Mucosa of rectum (tissue), 2 donors: ENCODE results near the gene SEPHS1.

Experiments
- H3K27ac ChIP-seq, 2 donors: one replicate each; pipeline ENCODE4 v1.7.0; 2013; ENCODE audit warnings: inconsistent platforms in 2 of 2, low read depth in 2 of 2, low read length in 2 of 2
- H3K27me3 ChIP-seq, 2 donors: one replicate each; pipeline ENCODE4 v1.7.0; 2013; ENCODE audit warnings: low read length in 2 of 2; ENCODE audit not compliant: control insufficient read depth in 2 of 2, insufficient read depth in 2 of 2
- H3K36me3 ChIP-seq, 2 donors: one replicate each; pipeline ENCODE4 v1.7.0; 2013; ENCODE audit warnings: low read length in 2 of 2; ENCODE audit not compliant: control insufficient read depth in 2 of 2, insufficient read depth in 2 of 2
- H3K4me1 ChIP-seq, 2 donors: one replicate each; pipeline ENCODE4 v1.7.0; 2013; ENCODE audit warnings: low read length in 2 of 2, mild to moderate bottlenecking in 1 of 2; ENCODE audit not compliant: control insufficient read depth in 2 of 2, insufficient read depth in 2 of 2
- H3K4me3 ChIP-seq, 2 donors: one replicate each; pipeline ENCODE4 v1.7.0; 2013; ENCODE audit warnings: low read length in 2 of 2
- H3K9ac ChIP-seq, 2 donors: one replicate each; pipeline ENCODE4 v1.7.0; 2013; ENCODE audit warnings: low read length in 2 of 2, low read depth in 1 of 2, mild to moderate bottlenecking in 1 of 2
- H3K9me3 ChIP-seq, 2 donors: one replicate each; pipeline ENCODE4 v1.7.0; 2013; ENCODE audit warnings: low read length in 2 of 2; ENCODE audit not compliant: control insufficient read depth in 2 of 2
- donor health status: healthy.
- donor health status: Normal muscosa, but diverticular disease.

SEPHS1 gene

DNA sequence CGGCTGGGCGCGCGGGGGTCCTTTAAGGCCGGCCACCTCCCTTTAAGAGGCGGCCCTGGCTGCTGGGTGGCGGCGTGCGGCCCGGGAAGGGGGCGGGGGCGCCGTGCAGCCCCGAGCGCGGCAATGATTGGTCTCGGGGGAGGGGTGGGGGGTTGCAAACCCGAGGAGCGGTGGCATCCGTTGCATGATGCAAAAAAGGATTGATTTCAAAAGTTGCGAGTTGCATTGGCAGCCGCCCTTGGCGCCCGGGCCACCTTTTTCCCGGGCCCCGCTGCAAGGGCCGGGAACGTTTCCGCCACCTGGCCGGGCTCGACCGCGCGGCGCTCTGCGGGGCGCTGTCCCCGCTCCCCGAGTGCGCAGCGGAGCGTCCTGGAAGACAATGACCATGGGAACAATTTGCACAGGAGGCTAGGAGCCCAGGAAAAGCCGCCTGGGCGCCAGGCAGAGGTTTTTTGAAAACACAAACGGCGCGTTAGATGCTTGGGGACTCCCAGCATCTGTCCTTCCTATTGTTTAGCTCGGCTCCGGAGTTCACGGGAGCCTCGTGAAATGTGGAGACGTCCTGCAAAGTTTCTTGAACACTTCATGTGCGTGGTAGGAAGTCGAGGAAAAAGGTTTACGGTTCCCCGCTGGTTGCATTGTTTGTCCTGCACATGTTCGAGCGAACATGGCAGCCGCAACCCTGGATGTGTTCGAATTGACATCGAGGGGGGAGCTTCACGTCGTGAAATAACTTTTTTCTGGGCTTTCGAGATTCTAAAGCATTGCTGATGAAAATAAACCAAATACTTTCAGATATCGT is at the start of gene SEPHS1:
SEPHS1 (minus strand) TSS at position 78 of the 802 bp plus-strand sequence. CDS start 3,343 bp downstream, outside the sequence.
- Histone ChIP-seq H3K27ac (peak within 1 kb of the TSS; percentile 88), H3K4me3 (peak within 1 kb of the TSS; percentile 77 to 89), H3K9me3 (no peaks in the 10 kb centered on the region), H3K36me3 (no peaks in the 10 kb centered on the region), H3K27me3 (peaks cover 0 to 3% of the 10 kb centered on the region in 2 donors), H3K4me1 (peaks cover 16 to 22% of the 10 kb centered on the region in 2 donors), H3K9ac (peak within 1 kb of the TSS; percentile 79 to 87)

DNA sequence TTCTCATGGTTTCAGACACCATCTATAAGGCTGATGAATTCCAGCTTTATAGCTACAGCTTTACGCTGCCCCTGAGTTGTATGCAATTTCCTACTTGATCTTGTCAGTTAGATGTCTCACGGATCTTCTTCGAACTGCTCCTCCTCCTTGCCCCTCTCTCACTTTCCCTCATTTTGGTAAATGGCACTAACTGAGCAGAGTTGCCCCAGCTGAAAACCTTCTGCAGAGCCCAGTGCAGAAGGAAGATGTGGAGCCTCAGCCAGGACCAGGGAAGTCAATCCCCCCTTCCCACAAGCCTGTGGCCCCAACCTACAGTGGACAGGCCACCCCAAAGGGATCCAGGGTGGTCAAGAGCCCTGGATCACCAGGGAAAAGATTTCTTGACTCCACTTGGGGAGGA is 49.0 kb upstream of the SEPHS1 start:
- Histone ChIP-seq H3K4me3 (no peak overlapping the region), H3K36me3 (no peaks in the 10 kb centered on the region), H3K27ac (no peak overlapping the region), H3K4me1 (no peaks in the 10 kb centered on the region), H3K9ac (no peak overlapping the region), H3K9me3 (no peaks in the 10 kb centered on the region), H3K27me3 (no peaks in the 10 kb centered on the region)

- no peak overlapping the region for H3K27ac ChIP-seq
- H3K4me1 ChIP-seq, result no peaks in the 10 kb centered on the region
- H3K9ac ChIP-seq, result no peak overlapping the region
- no peaks in the 10 kb centered on the region for H3K36me3 ChIP-seq
- no peak overlapping the region for H3K4me3 ChIP-seq
- H3K27me3 ChIP-seq, result no peaks in the 10 kb centered on the region
- H3K9me3 ChIP-seq, result no peaks in the 10 kb centered on the region
Observed at GRCh38 chr10:13396369-13396768, 48.3 kb upstream of the SEPHS1 start.

DNA sequence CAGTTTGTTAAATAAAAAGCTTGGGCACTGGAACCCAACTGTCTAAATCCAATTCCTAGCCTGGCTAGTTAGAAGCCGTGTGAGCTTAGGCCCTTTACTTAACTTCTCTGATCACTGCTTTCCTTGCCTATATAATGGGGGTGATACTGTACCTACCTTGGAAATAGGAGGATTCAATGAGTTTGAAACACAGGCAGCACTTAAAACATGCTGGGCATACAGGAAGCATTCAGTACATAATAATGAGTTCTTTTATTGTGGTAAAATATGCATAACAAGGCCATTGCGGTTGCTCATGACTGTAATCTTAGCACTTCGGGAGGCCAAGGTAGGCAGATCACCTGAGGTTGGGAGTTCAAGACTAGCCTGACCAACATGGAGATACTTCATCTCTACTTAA is 47.4 kb upstream of the SEPHS1 start:
- no peaks in the 10 kb centered on the region for H3K4me1 ChIP-seq
- no peaks in the 10 kb centered on the region for H3K27me3 ChIP-seq
- H3K9me3 ChIP-seq, result no peaks in the 10 kb centered on the region
- no peak overlapping the region for H3K9ac ChIP-seq
- H3K27ac ChIP-seq, result no peak overlapping the region
- H3K4me3 ChIP-seq, result no peak overlapping the region
- H3K36me3 ChIP-seq, result no peaks in the 10 kb centered on the region

- no peaks in the 10 kb centered on the region for H3K36me3 ChIP-seq
- no peaks in the 10 kb centered on the region for H3K27me3 ChIP-seq
- H3K4me1 ChIP-seq, result no peaks in the 10 kb centered on the region
- H3K4me3 ChIP-seq, result no peak overlapping the region
- no peak overlapping the region for H3K9ac ChIP-seq
- H3K9me3 ChIP-seq, result no peaks in the 10 kb centered on the region
- H3K27ac ChIP-seq, result no peak overlapping the region
Observed at GRCh38 chr10:13393640-13394039, 45.5 kb upstream of the SEPHS1 start.

GRCh38 chr10:13392701-13393100 is 44.6 kb upstream of the SEPHS1 start:
- H3K27ac ChIP-seq, result no peak overlapping the region
- H3K4me1 ChIP-seq, result no peaks in the 10 kb centered on the region
- no peaks in the 10 kb centered on the region for H3K9me3 ChIP-seq
- no peak overlapping the region for H3K4me3 ChIP-seq
- H3K36me3 ChIP-seq, result no peaks in the 10 kb centered on the region
- H3K9ac ChIP-seq, result no peak overlapping the region
- no peaks in the 10 kb centered on the region for H3K27me3 ChIP-seq

GRCh38 chr10:13390604-13391522 is 42.8 kb upstream of the SEPHS1 start:
- Histone ChIP-seq H3K27me3 (no peaks in the 10 kb centered on the region), H3K36me3 (no peaks in the 10 kb centered on the region), H3K4me3 (no peak overlapping the region), H3K27ac (no peak overlapping the region), H3K4me1 (no peaks in the 10 kb centered on the region), H3K9me3 (no peaks in the 10 kb centered on the region), H3K9ac (no peak overlapping the region)

GRCh38 chr10:13388478-13389230 is 40.6 kb upstream of the SEPHS1 start:
- peaks cover 0 to 6% of the 10 kb centered on the region in 2 donors for H3K4me1 ChIP-seq
- no peaks in the 10 kb centered on the region for H3K27me3 ChIP-seq
- no peaks in the 10 kb centered on the region for H3K36me3 ChIP-seq
- no peaks in the 10 kb centered on the region for H3K9me3 ChIP-seq
- no peak overlapping the region for H3K4me3 ChIP-seq
- no peak overlapping the region for H3K9ac ChIP-seq
- no peak overlapping the region for H3K27ac ChIP-seq

DNA sequence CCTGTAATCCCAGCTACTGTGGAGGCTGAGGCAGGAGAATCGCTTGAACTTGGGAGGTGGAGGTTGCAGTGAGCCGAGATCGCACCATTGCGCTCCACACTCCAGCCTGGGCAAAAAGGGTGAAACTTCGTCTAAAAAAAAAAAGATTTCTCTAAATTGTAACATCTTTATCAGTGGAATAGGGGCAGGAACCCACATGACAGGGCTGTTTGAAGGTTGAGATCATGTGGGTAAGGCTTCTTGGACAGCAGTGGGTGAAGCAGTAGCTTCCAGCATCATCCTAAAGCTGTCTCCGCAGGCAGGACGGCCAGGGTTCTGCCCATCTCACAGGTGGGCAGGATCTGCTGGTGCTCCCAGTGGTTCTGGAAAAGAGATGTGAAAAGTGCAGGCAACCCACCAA is 37.9 kb upstream of the SEPHS1 start:
- Histone ChIP-seq H3K9ac (no peak overlapping the region), H3K4me3 (no peak overlapping the region), H3K9me3 (no peaks in the 10 kb centered on the region), H3K27ac (no peak overlapping the region), H3K27me3 (peaks cover 0 to 3% of the 10 kb centered on the region in 2 donors), H3K36me3 (no peaks in the 10 kb centered on the region), H3K4me1 (peaks cover 5 to 15% of the 10 kb centered on the region in 2 donors)
